H1 (cell line): ENCODE results near the gene ZNF48. TPM values are rescaled to one million over a fixed set of nuclear protein-coding genes. Genes with fewer than 3 reads are reported as not detected.

Experiments used
- CHD7 ChIP-seq: fragments of 300-600 bp; sonication (generic); IDR thresholded peaks from 2 replicates; pipeline ENCODE4 v1.7.1; 2012; ENCODE audit warnings: low read length, moderate library complexity, mild to moderate bottlenecking, inconsistent platforms; ENCODE audit not compliant: insufficient replicate concordance
- KDM5A ChIP-seq: fragments of 200-600 bp; IDR thresholded peaks from 2 replicates; pipeline ENCODE4 v1.7.1; 2012; ENCODE audit warnings: mild to moderate bottlenecking, low read length, inconsistent platforms, mixed read lengths
- POLR2A ChIP-seq, 2 experiments: IDR thresholded peaks; 1 replicate in 1 of 2; 2 replicates in 1 of 2; pipeline ENCODE4 v1.6.1; 2011; ENCODE audit warnings: low read depth in 2 of 2, low read length in 2 of 2, mild to moderate bottlenecking in 2 of 2; ENCODE audit errors: control extremely low read depth in 1 of 2
- TAF7 ChIP-seq: optimal IDR thresholded peaks from 2 replicates; pipeline ENCODE3; 2011; ENCODE audit warnings: low read depth, mild to moderate bottlenecking, inconsistent platforms, low read length, moderate library complexity, borderline replicate concordance
- polyA plus RNA-seq, 7 experiments: library from polyadenylated mRNA; depleted of rRNA in 3 of 7; stranded (reverse) in 5 of 7; unstranded in 2 of 7; fragments of >200 nt in 5 of 7; fragments of 200-250 nt in 2 of 7; gene quantifications; 1 replicate in 5 of 7; 2 replicates in 1 of 7; 4 replicates in 1 of 7; pipeline versions ENCODE4 v1.2.1 to v1.2.3, GENCODE V29; 2011 to 2013; ENCODE audit warnings: missing spikeins in 2 of 7, mixed read lengths in 2 of 7
- total RNA-seq: library from RNA; stranded (reverse); fragmentation: NEBNext Ultra II Directional; extraction: Animal tissue kit (Norgen Biotek cat#: 25700); gene quantifications from 2 replicates; pipeline ENCODE4 v1.2.1, GENCODE V29; 2021

Gene ZNF48
- total and polyA plus RNA-seq, 2 of the 8 experiments (the other 6 are each of a cell fraction or from before 2014, with no cell fraction given) = 30.4 to 41.2 TPM

GRCh38 chr16:30350134-30350871 is 44.9 kb upstream of the ZNF48 start (continued):
- TF ChIP-seq CHD7 (no peak), POLR2A (IDR thresholded peaks at IDR 0.05; ENCODE audit: control extremely low read depth in 1 of 2, low read depth in 2 of 2, low read length in 2 of 2) (peak in 1 of 2 experiments; percentile 25; a peak in 1 of 3 replicates), KDM5A (no peak), TAF7 (no peak)
